MM.1S (cell line): Measurements from ENCODE around the gene DRC7.

Experiments used
- EZH2 ChIP-seq: fragments of 300-600 bp; sonication (generic); optimal IDR thresholded peaks from 2 replicates; pipeline ENCODE3; 2017; ENCODE audit warnings: low read depth, mild to moderate bottlenecking, antibody characterized with exemption, low read length, mixed read lengths
- EZH2phosphoT487 ChIP-seq: fragments of 300-600 bp; sonication (generic); IDR thresholded peaks from 2 replicates; pipeline ENCODE4 v1.6.1; 2018; ENCODE audit warnings: antibody characterized with exemption, low read length
- TF ChIP-seq, protein P1 (sequence below): fragments of 300-600 bp; sonication (generic); IDR thresholded peaks from 2 replicates; pipeline ENCODE4 v1.5.1; 2016; ENCODE audit warnings: antibody characterized with exemption, low read length, mixed read lengths

DNA sequence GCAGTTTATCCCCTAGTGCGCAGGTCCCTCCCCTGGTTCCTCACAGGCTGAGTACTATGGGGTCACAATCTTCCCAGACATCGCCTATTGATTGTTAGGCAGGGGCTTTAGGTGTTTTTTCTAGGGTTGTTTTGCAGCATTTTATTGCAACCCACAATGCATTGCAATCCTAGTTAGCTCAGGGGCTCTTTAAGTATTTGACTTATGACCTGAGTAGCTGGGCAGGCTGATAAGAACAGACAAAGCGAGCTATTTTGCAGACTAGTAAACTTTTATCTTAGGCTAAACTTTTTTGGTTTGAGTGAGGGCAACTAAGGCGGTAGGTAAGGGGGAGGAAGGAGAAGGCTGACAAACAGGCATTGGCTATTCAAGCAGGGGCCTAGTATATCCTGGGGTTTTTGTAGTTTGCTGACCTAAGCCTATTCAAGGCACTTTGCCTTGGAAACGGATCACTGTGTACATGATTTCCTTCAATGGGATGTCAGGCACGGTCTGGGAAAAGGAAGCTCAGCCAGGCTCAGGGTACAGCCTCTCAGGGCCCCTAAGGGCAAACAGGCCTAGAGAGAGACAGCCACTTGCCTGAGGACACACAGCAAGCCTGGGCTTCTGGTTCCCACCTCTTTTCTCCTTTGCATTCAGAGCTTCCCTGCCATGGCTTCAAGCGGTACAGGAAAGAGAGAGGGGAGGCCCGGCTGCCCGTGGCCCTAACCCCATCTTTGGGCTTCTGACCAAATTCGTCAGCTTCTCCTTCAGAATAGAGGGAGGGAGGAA, 6.4 kb downstream of the DRC7 start:
- TF ChIP-seq, protein P1, sequence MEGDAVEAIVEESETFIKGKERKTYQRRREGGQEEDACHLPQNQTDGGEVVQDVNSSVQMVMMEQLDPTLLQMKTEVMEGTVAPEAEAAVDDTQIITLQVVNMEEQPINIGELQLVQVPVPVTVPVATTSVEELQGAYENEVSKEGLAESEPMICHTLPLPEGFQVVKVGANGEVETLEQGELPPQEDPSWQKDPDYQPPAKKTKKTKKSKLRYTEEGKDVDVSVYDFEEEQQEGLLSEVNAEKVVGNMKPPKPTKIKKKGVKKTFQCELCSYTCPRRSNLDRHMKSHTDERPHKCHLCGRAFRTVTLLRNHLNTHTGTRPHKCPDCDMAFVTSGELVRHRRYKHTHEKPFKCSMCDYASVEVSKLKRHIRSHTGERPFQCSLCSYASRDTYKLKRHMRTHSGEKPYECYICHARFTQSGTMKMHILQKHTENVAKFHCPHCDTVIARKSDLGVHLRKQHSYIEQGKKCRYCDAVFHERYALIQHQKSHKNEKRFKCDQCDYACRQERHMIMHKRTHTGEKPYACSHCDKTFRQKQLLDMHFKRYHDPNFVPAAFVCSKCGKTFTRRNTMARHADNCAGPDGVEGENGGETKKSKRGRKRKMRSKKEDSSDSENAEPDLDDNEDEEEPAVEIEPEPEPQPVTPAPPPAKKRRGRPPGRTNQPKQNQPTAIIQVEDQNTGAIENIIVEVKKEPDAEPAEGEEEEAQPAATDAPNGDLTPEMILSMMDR, result no peak
- no peak for TF ChIP-seq EZH2phosphoT487
- TF ChIP-seq EZH2, result no peak
